Stimulated activated CD4-positive, alpha-beta T cell treated with anti-CD3 and anti-CD28 coated beads, Interleukin-2, amount 100 ng/mL, for 48 hours (primary cell): ENCODE results near the gene THSD4.

Experiments used
- DNase-seq, 2 donors: peaks; one replicate each; pipeline ENCODE4 v3.0.0-alpha.2; 2020

THSD4 gene

GRCh38 chr15:71515375-71516186 lies 400.3 kb downstream of the THSD4 start:
- no peak for DNase-seq

DNA sequence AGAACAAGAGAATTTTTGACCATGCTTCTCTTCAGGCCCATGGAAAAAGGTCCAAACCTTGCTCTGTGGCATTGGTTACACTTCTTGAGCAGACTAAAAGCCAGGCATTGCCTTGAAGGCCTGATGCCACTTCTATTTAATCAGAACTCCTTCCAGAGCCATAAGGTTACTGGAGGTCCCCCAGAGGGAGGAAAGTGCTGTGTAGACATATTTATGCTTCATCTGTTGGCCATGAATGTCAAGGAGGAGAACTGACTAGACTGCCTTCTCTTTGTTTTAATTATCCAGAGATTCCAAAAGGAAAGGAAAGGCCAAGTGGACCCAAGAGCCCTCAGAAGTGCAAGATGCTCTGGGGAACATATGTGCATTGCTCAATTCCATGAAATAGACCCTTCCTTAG lies 402.5 kb downstream of the THSD4 start:
- no peak for DNase-seq

DNA sequence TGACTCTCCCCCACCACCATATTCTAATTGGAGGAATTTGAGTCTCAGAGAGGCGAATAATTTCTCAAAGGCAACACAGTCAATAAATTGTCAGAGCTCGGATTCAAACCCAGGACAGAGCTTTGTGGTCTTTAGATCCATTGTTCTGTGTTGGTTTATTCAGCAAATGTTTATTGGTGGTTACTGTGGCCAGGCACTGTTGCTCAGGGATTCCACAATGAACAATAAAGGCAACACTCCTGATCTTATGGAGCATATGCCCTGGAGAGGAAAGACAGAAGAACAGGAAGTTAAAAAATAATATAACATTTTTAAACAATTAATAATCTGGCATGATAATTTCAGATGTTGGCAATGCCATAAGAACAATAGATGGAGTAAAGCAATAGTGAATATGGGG lies 403.4 kb downstream of the THSD4 start:
- no peak for DNase-seq

GRCh38 chr15:71526060-71526820 lies 411.0 kb downstream of the THSD4 start:
- no peak for DNase-seq

- DNase-seq: no peak
Measured at GRCh38 chr15:71529361-71529760, 414.1 kb downstream of the THSD4 start.

DNA sequence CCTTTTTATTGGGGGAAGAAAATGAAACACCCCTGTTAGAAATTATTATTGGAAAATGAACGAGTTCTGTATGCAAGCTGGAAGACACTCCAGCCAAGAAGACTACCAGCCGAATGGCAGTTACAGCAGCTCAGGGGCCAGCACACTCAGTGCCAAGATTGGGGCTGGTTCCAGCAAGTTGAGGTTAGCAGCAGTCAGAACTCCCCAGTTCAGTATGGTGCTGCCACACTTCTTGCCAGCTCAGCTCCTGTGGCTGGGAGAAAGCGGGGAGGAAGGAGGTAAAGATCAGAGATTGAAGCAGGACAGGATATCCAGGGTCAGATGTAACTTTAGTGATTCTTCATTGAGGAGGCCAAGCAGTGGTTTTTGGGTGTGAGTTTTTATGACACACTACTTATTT lies 414.8 kb downstream of the THSD4 start:
- DNase-seq: no peak

GRCh38 chr15:71532994-71533393 lies 417.7 kb downstream of the THSD4 start:
- no peak for DNase-seq

DNA sequence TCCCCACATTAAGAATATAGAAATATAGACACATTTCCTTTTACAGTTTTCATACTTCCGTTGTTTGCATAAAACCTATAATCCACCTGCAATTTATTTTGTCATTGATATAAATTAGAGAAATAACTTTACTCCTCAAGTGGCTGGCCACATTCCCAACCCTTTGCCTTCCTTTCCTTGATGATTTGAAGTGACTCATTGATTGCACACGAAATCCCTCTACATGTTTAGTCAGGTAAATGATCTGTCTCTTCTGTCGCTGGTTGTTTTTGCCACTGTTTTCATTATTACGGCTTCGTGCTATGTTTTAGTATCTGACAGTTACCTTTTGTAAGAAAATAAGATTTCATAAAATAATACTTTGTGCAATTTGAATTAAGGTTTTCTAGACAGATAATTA lies 422.9 kb downstream of the THSD4 start:
- no peak for DNase-seq

DNA sequence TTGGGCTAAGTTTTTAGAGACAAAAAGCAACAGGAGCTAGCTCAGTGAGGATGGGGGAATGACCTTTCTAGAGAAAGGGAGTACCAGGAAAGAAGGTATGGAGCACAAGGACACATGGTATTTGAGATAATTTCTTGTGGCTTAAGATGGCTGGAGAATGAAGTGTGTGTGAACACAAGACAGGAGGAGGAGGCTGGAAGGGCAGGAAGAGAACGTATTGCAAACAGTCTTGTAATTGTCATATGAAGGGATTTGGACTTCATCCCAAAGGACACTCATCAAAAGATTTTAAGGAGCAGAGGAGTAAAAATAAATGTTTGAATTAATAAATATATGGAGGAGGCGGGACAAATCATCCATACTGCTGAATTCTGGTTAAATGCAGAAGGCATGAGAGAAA lies 426.5 kb downstream of the THSD4 start:
- DNase-seq: no peak

- no peak for DNase-seq
Measured at GRCh38 chr15:71542836-71543235, 427.6 kb downstream of the THSD4 start.

- no peak for DNase-seq
Measured at GRCh38 chr15:71543413-71543812, 428.1 kb downstream of the THSD4 start.

DNA sequence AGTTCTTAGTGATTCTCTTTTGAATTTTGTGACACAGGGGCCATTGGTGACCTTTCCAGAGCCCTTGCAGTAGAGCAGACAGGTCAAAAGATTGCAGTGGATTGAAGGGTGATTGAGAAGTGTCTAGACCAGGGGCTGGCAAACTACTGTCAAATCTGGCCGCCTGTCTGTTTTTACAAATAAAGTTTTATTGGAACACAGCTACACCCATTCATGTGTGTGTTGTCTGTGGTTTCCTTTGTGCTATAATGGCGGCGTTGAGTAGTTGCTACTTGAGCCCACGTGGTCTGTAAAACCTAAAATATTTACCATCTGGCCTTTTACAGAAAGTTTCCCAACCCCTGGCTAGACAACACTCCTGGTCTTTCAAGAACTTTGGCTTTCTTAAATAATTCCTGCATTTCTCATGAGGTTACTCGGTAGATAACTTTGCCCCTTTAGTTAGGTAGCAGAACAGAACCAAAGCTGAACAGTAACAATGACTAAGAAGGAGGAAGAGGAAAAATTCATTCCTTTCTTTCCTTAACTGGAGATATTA lies 430.0 kb downstream of the THSD4 start:
- DNase-seq: no peak

GRCh38 chr15:71545923-71546322 lies 430.7 kb downstream of the THSD4 start:
- no peak for DNase-seq

DNA sequence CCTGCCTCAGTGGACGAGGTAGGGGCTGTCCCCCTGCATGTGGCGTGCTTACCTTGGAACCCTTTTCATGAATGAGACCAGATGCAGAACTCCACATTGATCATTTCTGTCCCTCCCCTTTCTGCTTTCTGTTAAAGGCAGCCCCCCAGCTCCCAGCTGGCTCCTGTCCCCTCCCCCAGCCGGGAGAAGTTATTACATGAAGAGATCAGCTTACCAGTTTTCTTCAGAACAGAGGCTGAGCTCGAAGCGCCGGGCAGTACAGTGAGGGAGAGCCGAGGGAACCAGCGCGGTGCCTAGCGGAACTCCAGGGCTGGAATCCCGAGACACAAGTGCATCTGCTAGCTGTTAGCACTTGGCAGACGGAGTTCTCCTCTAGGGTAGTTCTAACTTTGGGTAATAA lies 431.7 kb downstream of the THSD4 start:
- no peak for DNase-seq

- no peak for DNase-seq
Measured at GRCh38 chr15:71548401-71548807, 433.1 kb downstream of the THSD4 start.

DNA sequence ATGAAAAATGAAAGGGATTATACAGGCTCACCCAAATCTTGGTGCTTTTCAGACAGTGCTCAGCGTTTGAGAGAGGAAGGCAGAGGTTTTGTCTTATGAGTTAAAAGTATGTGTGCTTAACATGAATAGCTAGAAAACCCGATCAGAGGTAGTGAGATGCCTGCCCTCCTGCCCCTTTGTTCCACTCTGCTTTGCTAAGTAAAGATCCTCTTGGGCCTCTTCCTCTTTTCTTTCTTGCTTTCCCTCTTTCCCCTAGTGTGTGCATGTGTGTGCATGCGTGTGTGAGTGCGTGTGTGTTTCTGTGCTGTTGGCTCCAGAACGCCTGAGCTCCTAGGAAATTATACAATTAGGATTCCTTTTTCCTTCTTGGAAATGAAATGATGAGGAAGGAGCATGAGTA lies 433.8 kb downstream of the THSD4 start:
- DNase-seq: no peak

GRCh38 chr15:71549697-71550096 lies 434.4 kb downstream of the THSD4 start:
- no peak for DNase-seq

- DNase-seq: no peak
Measured at GRCh38 chr15:71551566-71551965, 436.3 kb downstream of the THSD4 start.

DNA sequence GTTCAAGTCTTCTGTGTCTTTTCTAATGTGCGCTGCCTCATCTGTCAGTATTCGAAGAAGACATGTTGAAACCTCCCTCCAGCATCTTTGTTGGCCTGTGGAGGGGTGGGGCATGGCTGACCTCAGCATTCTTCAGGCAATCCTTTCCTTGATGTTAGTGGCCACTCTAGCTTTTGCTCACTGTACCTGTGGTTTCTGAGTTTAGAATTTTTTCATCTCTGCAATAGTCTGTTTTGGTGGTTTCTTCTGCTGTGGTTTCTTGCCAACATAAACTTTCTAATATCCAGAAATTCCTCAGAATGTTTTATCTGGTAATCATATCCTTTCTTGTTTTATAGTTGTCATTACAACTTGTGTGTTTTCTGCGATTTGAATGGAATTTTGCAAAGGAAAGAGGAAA lies 443.8 kb downstream of the THSD4 start:
- DNase-seq: no peak

DNA sequence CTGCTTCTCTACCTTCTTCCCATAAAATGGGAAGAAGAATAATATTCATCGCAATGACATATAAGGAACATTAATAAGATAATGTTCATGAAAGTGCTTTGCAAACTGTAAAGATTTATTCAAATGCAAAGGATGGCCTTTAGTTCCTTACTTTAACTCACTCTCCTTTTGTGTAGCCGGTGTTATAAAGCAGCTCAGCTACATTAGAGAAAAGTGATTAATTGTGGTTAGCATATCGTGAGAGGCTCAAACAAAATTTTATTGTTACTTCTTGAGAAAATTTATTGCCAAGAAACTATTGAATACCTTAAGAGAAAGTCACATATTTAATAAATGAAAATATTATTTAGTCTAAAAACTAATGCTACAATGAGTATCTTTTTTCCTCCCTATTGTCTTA lies 444.3 kb downstream of the THSD4 start:
- no peak for DNase-seq

- DNase-seq: no peak
Measured at GRCh38 chr15:71562251-71562650, 447.0 kb downstream of the THSD4 start.

DNA sequence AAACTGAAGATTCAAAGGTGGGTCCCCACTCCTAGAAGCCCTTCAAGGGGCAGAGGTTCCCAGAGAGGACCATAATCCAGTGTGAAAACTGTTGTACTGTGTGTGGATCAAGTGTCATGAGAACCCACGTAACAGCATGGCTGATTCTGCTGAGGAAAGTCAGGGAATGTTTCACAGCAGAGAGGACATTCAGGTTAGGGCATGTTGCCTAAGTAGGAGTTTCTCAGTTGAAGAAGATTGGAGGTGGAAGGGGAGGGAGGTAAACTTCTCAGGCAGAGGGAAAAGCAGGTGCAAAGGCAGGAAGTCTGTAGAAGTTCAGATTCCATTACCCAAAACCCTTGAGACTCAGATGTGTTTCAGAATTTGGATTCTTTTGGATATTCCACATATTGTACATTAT lies 448.9 kb downstream of the THSD4 start:
- DNase-seq: no peak

- no peak for DNase-seq
Measured at GRCh38 chr15:71565006-71565405, 449.7 kb downstream of the THSD4 start.

DNA sequence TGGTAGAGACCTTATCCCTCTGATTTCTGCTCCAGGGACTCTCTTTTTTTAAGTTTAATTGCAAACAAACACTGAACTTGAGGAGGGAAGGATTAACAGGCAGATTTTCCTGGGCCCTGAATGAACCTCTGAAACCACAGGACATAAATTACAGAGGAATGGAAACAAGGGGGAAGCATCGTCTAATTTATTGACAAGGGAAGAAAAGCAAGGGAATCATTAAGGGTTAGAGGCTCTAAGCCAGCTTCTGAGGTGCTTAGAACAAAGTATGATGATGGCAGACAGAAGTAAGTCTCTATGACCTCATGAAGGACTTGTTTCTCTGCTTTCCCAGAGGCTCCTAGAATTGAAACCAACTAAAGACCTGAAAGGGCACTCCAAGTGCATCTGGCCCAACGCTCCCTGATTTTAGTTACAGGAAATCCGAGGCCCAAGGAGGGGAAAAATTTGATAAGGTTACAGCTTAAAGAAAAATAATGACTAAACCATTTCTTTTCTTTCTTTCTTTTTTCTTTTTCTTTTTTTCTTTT lies 450.4 kb downstream of the THSD4 start:
- no peak for DNase-seq
